ENCODE data around the gene EIF3M.

Gene EIF3M

GRCh38 chr11:32583459-32584271 is at the start of gene EIF3M:
TSS of gene EIF3M (plus strand) at chr11:32583831. CDS start at chr11:32583888, 57 bp downstream.
- peak within 1 kb of the TSS; percentile 88 for H3K27ac ChIP-seq
- peak; percentile 88 for DNase-seq (ENCODE audit: low read depth, low spot score)

GRCh38 chr11:32538804-32539203 is 44.8 kb upstream of the EIF3M start:
- DNase-seq (ENCODE audit: low read depth, low spot score) = no peak
- no peak overlapping the region for H3K27ac ChIP-seq

GRCh38 chr11:32549611-32550187 is 33.9 kb upstream of the EIF3M start:
- no peak overlapping the region for H3K27ac ChIP-seq
- DNase-seq (ENCODE audit: low read depth, low spot score) = no peak

GRCh38 chr11:32550207-32550606 is 33.4 kb upstream of the EIF3M start:
- no peak overlapping the region for H3K27ac ChIP-seq
- no peak for DNase-seq (ENCODE audit: low read depth, low spot score)

GRCh38 chr11:32555091-32555490 is 28.5 kb upstream of the EIF3M start:
- no peak for DNase-seq (ENCODE audit: low read depth, low spot score)
- no peak overlapping the region for H3K27ac ChIP-seq

- no peak for DNase-seq (ENCODE audit: low read depth, low spot score)
Observed at GRCh38 chr11:32555895-32556294, 27.7 kb upstream of the EIF3M start.

GRCh38 chr11:32561835-32562234 is 21.8 kb upstream of the EIF3M start:
- DNase-seq (ENCODE audit: low read depth, low spot score) = no peak

More at GRCh38 chr11:32555895-32556294, 27.7 kb upstream of the EIF3M start:
- no peak overlapping the region for H3K27ac ChIP-seq

GRCh38 chr11:32562839-32563599 is 20.6 kb upstream of the EIF3M start:
- DNase-seq (ENCODE audit: low read depth, low spot score) = no peak
- no peak overlapping the region for H3K27ac ChIP-seq

More at GRCh38 chr11:32561835-32562234, 21.8 kb upstream of the EIF3M start:
- H3K27ac ChIP-seq = no peak overlapping the region

- no peak for DNase-seq (ENCODE audit: low read depth, low spot score)
- H3K27ac ChIP-seq = no peak overlapping the region
Observed at GRCh38 chr11:32563600-32563959, 20.1 kb upstream of the EIF3M start.

- DNase-seq (ENCODE audit: low read depth, low spot score) = no peak
- no peak overlapping the region for H3K27ac ChIP-seq
Observed at GRCh38 chr11:32566517-32566916, 17.1 kb upstream of the EIF3M start.

GRCh38 chr11:32567154-32567553 is 16.5 kb upstream of the EIF3M start:
- no peak overlapping the region for H3K27ac ChIP-seq
- no peak for DNase-seq (ENCODE audit: low read depth, low spot score)

- no peak for DNase-seq (ENCODE audit: low read depth, low spot score)
- H3K27ac ChIP-seq = no peak overlapping the region
Observed at GRCh38 chr11:32569313-32569881, 14.2 kb upstream of the EIF3M start.

GRCh38 chr11:32571039-32571438 is 12.6 kb upstream of the EIF3M start:
- DNase-seq (ENCODE audit: low read depth, low spot score) = no peak
- no peak overlapping the region for H3K27ac ChIP-seq

- DNase-seq (ENCODE audit: low read depth, low spot score) = no peak
- no peak overlapping the region for H3K27ac ChIP-seq
Observed at GRCh38 chr11:32573228-32573627, 10.4 kb upstream of the EIF3M start.

- no peak overlapping the region for H3K27ac ChIP-seq
- no peak for DNase-seq (ENCODE audit: low read depth, low spot score)
Observed at GRCh38 chr11:32574421-32574820, 9.2 kb upstream of the EIF3M start.

GRCh38 chr11:32575070-32575469 is 8.6 kb upstream of the EIF3M start:
- no peak for DNase-seq (ENCODE audit: low read depth, low spot score)
- H3K27ac ChIP-seq = no peak overlapping the region

- DNase-seq (ENCODE audit: low read depth, low spot score) = no peak
- H3K27ac ChIP-seq = no peak overlapping the region
Observed at GRCh38 chr11:32576456-32576855, 7.2 kb upstream of the EIF3M start.

- H3K27ac ChIP-seq = peak overlapping the region; percentile 8
- DNase-seq (ENCODE audit: low read depth, low spot score) = peak; percentile 26
Observed at GRCh38 chr11:32580967-32581366, 2.7 kb upstream of the EIF3M start.

- no peak for DNase-seq (ENCODE audit: low read depth, low spot score)
- peak overlapping the region; percentile 8 for H3K27ac ChIP-seq
Observed at GRCh38 chr11:32581556-32581955, 2.1 kb upstream of the EIF3M start.

GRCh38 chr11:32584921-32585320 is 1.3 kb downstream of the EIF3M start:
- H3K27ac ChIP-seq = peak overlapping the region; percentile 88
- no peak for DNase-seq (ENCODE audit: low read depth, low spot score)

All from epithelial cell of prostate (primary cell).